OCI-LY7 (cell line): ENCODE data around the gene PLAAT3.

Experiments used
- EZH2phosphoT487 ChIP-seq: fragments of 200-600 bp; sonication (generic); IDR thresholded peaks from 2 replicates; pipeline ENCODE4 v1.6.1; 2018; ENCODE audit warnings: low read depth, borderline replicate concordance, mild to moderate bottlenecking, mixed run types, antibody characterized with exemption, low read length, moderate library complexity, mixed read lengths
- TF ChIP-seq, protein P1 (sequence below): fragments of 200-600 bp; sonication (generic); conservative IDR thresholded peaks from 2 replicates; pipeline ENCODE4 v1.5.1; 2014; ENCODE audit warnings: mild to moderate bottlenecking, antibody characterized with exemption, low read length, moderate library complexity, mixed read lengths

- TF ChIP-seq, protein P1, sequence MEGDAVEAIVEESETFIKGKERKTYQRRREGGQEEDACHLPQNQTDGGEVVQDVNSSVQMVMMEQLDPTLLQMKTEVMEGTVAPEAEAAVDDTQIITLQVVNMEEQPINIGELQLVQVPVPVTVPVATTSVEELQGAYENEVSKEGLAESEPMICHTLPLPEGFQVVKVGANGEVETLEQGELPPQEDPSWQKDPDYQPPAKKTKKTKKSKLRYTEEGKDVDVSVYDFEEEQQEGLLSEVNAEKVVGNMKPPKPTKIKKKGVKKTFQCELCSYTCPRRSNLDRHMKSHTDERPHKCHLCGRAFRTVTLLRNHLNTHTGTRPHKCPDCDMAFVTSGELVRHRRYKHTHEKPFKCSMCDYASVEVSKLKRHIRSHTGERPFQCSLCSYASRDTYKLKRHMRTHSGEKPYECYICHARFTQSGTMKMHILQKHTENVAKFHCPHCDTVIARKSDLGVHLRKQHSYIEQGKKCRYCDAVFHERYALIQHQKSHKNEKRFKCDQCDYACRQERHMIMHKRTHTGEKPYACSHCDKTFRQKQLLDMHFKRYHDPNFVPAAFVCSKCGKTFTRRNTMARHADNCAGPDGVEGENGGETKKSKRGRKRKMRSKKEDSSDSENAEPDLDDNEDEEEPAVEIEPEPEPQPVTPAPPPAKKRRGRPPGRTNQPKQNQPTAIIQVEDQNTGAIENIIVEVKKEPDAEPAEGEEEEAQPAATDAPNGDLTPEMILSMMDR: no peak
- no peak for TF ChIP-seq EZH2phosphoT487
Measured at GRCh38 chr11:63563201-63564055, 50.8 kb downstream of the PLAAT3 start, which contains the start of gene PLAAT2.
